Smooth muscle cell (in vitro differentiated cells): ENCODE measurements around the gene NDC80. TPM values are rescaled to one million over a fixed set of nuclear protein-coding genes. Genes with fewer than 3 reads are reported as not detected.

Experiments used
- DNase-seq: peaks from one replicate; lab custom pipeline; 2025; ENCODE audit not compliant: unreplicated experiment; lab: John Stamatoyannopoulos, UW
- H2AFZ ChIP-seq: fragments of 200-600 bp; sonication (generic); 2 replicates; pipeline ENCODE4 v1.6.0; 2016; ENCODE audit warnings: antibody characterized with exemption, low read depth, mild to moderate bottlenecking
- H3F3A ChIP-seq: fragments of 200-600 bp; sonication (generic); 2 replicates; pipeline ENCODE4 v1.6.0; 2017; ENCODE audit warnings: antibody characterized with exemption, low read depth
- H3K27ac ChIP-seq: fragments of 200-600 bp; sonication (generic); 2 replicates; pipeline ENCODE4 v1.5.1; 2016; ENCODE audit warnings: low read depth, mild to moderate bottlenecking
- H3K27me3 ChIP-seq: fragments of 200-600 bp; sonication (generic); 2 replicates; pipeline ENCODE4 v1.6.1; 2016; ENCODE audit warnings: low read depth, mild to moderate bottlenecking
- H3K36me3 ChIP-seq: fragments of 200-600 bp; sonication (generic); 2 replicates; pipeline ENCODE4 v1.5.1; 2016; ENCODE audit warnings: low read depth
- H3K4me1 ChIP-seq: fragments of 200-600 bp; sonication (generic); 2 replicates; pipeline ENCODE4 v1.5.1; 2016; ENCODE audit warnings: low read depth
- H3K4me2 ChIP-seq: fragments of 200-600 bp; sonication (generic); 2 replicates; pipeline ENCODE4 v1.6.0; 2016; ENCODE audit warnings: mild to moderate bottlenecking
- H3K4me3 ChIP-seq: fragments of 200-600 bp; sonication (generic); 2 replicates; pipeline ENCODE4 v1.5.1; 2016; ENCODE audit warnings: mild to moderate bottlenecking
- H3K79me2 ChIP-seq: fragments of 200-600 bp; sonication (generic); 2 replicates; pipeline ENCODE4 v1.6.0; 2016; ENCODE audit warnings: low read depth, mild to moderate bottlenecking
- H3K9ac ChIP-seq: fragments of 200-600 bp; sonication (generic); 2 replicates; pipeline ENCODE4 v1.6.0; 2016; ENCODE audit warnings: low read depth
- H3K9me3 ChIP-seq: fragments of 200-600 bp; sonication (generic); replicated peaks from 2 replicates; pipeline ENCODE4 v1.5.1; 2016; ENCODE audit warnings: low read depth
- H4K20me1 ChIP-seq: fragments of 200-600 bp; sonication (generic); 2 replicates; pipeline ENCODE4 v1.6.0; 2016; ENCODE audit warnings: low read depth
- CTCF ChIP-seq: fragments of 200-600 bp; sonication (generic); IDR thresholded peaks from 2 replicates; pipeline ENCODE4 v1.5.1; 2017; ENCODE audit warnings: borderline replicate concordance, mild to moderate bottlenecking, antibody characterized with exemption; ENCODE audit not compliant: insufficient read depth, poor library complexity, severe bottlenecking
- WGBS: methylation state at CpG from one replicate; pipeline ENCODE4 v1.1.7; 2016; ENCODE audit warnings: low lambda C conversion rate; 5-methylcytosine and 5-hydroxymethylcytosine counted together
- polyA plus RNA-seq: library from polyadenylated mRNA; unstranded; fragments of >200 nt; fragmentation: Nextera tagmentation; extraction: Ambion mirVana; gene quantifications from 2 replicates; pipeline ENCODE4 v1.2.1, GENCODE V29; 2016
- total RNA-seq: library from RNA; depleted of rRNA; stranded (reverse); fragments of >200 nt; gene quantifications from 2 replicates; pipeline ENCODE4 v1.2.3, GENCODE V29; 2014

The NDC80 gene
- total and polyA plus RNA-seq, 2 experiments from 2014 or later, result 8.1 to 9.1 TPM

- TF ChIP-seq CTCF, result no peak
- no peak for DNase-seq
Measured at GRCh38 chr18:2572892-2573291, 1.5 kb downstream of the NDC80 start.

GRCh38 chr18:2573408-2573807, 2.1 kb downstream of the NDC80 start:
- Histone ChIP-seq H3K4me3 (peak overlapping the region; percentile 95), H3K9ac (peak overlapping the region; percentile 31), H3K4me2 (peak overlapping the region; percentile 87), H3K9me3 (no peaks in the 10 kb centered on the region), H3K27ac (no peak overlapping the region), H3K36me3 (no peaks in the 10 kb centered on the region), H3K79me2 (peaks cover 42% of the 10 kb centered on the region), H4K20me1 (no peaks in the 10 kb centered on the region), H3K4me1 (peaks cover 22% of the 10 kb centered on the region), H2AFZ (peak overlapping the region; percentile 95), H3K27me3 (no peaks in the 10 kb centered on the region), H3F3A (no peaks in the 10 kb centered on the region)
- no peak for TF ChIP-seq CTCF
- WGBS, result 47% methylated on average over 2 of the region's 2 CpGs
- no peak for DNase-seq

More at GRCh38 chr18:2572892-2573291, 1.5 kb downstream of the NDC80 start:
- Histone ChIP-seq H3K27ac (no peak overlapping the region), H3K9me3 (no peaks in the 10 kb centered on the region), H4K20me1 (no peaks in the 10 kb centered on the region), H2AFZ (peak overlapping the region; percentile 95), H3K79me2 (peaks cover 42% of the 10 kb centered on the region), H3K9ac (no peak overlapping the region), H3K4me3 (peak overlapping the region; percentile 95), H3F3A (no peaks in the 10 kb centered on the region), H3K4me2 (peak overlapping the region; percentile 87), H3K36me3 (no peaks in the 10 kb centered on the region), H3K4me1 (peaks cover 22% of the 10 kb centered on the region), H3K27me3 (no peaks in the 10 kb centered on the region)
- WGBS, result 20% methylated on average over 5 of the region's 5 CpGs

GRCh38 chr18:2587788-2588187, 16.4 kb downstream of the NDC80 start:
- H3K36me3 ChIP-seq, result no peaks in the 10 kb centered on the region
- 56% methylated on average over 3 of the region's 3 CpGs for WGBS
- H3K27me3 ChIP-seq, result no peaks in the 10 kb centered on the region
- H4K20me1 ChIP-seq, result no peaks in the 10 kb centered on the region
- no peak overlapping the region for H3K4me3 ChIP-seq
- H2AFZ ChIP-seq, result no peak overlapping the region
- H3K9ac ChIP-seq, result no peak overlapping the region
- H3K27ac ChIP-seq, result peak overlapping the region; percentile 92
- no peaks in the 10 kb centered on the region for H3K9me3 ChIP-seq
- DNase-seq, result no peak
- peaks cover 10% of the 10 kb centered on the region for H3F3A ChIP-seq
- TF ChIP-seq CTCF, result no peak
- peak overlapping the region; percentile 56 for H3K4me2 ChIP-seq
- H3K79me2 ChIP-seq, result no peaks in the 10 kb centered on the region
- H3K4me1 ChIP-seq, result peaks cover 15% of the 10 kb centered on the region

- H4K20me1 ChIP-seq, result no peaks in the 10 kb centered on the region
- peak overlapping the region; percentile 6 for H3K4me3 ChIP-seq
- no peaks in the 10 kb centered on the region for H3K27me3 ChIP-seq
- H3K9me3 ChIP-seq, result no peaks in the 10 kb centered on the region
- peak overlapping the region; percentile 57 for H3K9ac ChIP-seq
- no peak for DNase-seq
- peaks cover 15% of the 10 kb centered on the region for H3K4me1 ChIP-seq
- H3K4me2 ChIP-seq, result peak overlapping the region; percentile 56
- peak overlapping the region; percentile 46 for H2AFZ ChIP-seq
- H3K79me2 ChIP-seq, result no peaks in the 10 kb centered on the region
- no peaks in the 10 kb centered on the region for H3K36me3 ChIP-seq
- H3F3A ChIP-seq, result peaks cover 10% of the 10 kb centered on the region
- WGBS, result 36% methylated on average over 5 of the region's 5 CpGs
- peak overlapping the region; percentile 92 for H3K27ac ChIP-seq
- TF ChIP-seq CTCF, result no peak
Measured at GRCh38 chr18:2588666-2589344, 17.4 kb downstream of the NDC80 start.
